ENCODE measurements around the gene TCTA.

DNA sequence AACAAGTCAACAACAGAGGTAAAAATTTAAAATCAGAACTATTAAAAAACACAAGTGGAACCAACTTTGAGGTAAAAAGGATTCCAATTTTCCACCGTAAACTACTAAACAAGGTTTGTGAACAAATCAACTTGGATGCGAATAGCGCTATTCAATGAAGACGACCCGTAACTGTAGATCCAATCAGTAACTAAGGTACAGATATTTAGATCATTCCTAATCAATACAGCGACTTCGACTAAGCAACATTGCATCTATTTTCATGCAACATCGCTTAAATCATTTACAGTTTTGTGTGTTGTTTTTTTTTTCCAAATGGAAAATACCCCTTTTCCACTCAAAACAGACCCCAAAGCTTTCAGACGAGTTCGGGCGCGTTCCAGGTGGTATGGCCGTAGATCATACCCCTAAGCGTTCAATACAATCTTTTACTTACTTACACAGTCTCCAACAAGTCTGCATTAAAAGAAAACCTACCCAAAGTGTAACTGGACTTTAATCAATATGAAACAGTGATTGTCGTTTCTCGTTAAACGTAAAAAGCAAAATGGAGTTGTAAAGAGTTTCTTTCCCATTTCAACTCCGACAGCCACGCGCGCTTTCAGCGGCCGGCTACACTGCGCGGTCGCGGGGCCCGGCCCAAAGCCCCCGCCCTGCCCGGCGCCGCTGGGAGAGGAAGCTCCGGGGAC, 1.2 kb upstream of the TCTA start:
- TF ChIP-seq, protein P1, sequence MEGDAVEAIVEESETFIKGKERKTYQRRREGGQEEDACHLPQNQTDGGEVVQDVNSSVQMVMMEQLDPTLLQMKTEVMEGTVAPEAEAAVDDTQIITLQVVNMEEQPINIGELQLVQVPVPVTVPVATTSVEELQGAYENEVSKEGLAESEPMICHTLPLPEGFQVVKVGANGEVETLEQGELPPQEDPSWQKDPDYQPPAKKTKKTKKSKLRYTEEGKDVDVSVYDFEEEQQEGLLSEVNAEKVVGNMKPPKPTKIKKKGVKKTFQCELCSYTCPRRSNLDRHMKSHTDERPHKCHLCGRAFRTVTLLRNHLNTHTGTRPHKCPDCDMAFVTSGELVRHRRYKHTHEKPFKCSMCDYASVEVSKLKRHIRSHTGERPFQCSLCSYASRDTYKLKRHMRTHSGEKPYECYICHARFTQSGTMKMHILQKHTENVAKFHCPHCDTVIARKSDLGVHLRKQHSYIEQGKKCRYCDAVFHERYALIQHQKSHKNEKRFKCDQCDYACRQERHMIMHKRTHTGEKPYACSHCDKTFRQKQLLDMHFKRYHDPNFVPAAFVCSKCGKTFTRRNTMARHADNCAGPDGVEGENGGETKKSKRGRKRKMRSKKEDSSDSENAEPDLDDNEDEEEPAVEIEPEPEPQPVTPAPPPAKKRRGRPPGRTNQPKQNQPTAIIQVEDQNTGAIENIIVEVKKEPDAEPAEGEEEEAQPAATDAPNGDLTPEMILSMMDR (IDR thresholded peaks at IDR 0.05): no peak
- TF ChIP-seq POLR2AphosphoS5 (IDR thresholded peaks at IDR 0.05; ENCODE audit: low read depth, low read length): no peak
- TF ChIP-seq SIN3A (IDR thresholded peaks at IDR 0.05; ENCODE audit: borderline replicate concordance, insufficient read depth, low read depth, low read length): no peak
